ENCODE measurements around the gene UNG. TPM values are rescaled to one million over a fixed set of nuclear protein-coding genes. Genes with fewer than 3 reads are reported as not detected.

UNG gene
- total and polyA plus RNA-seq, 2 of the 8 experiments (the other 6 are each of a cell fraction or from before 2014, with no cell fraction given): 71.6 to 163 TPM

- H3K4me3 ChIP-seq (ENCODE audit: extremely low read depth in 1 of 4, insufficient read depth in 2 of 4, low read depth in 3 of 4, low read length in 4 of 4): peak overlapping the region; percentile 63 to 89 (median 72); a peak in 7 of 8 replicates
- H3K9ac ChIP-seq (replicated peaks in 1 of 4; ENCODE audit: extremely low read depth in 1 of 4, low read depth in 3 of 4, low read length in 3 of 4): peak overlapping the region in 3 of 4 experiments; percentile 19 to 54 (median 48); a peak in 4 of 7 replicates
- POLR2A ChIA-PET (ENCODE audit: partially characterized antibody): interaction anchor here (1.0 to 1.2 kb wide), 2 partner anchors 10 to 14 kb away, joined by 3 to 4 read pairs; no protein-coding TSS in a partner anchor
- peaks cover 0 to 5% of the 10 kb centered on the region in 2 experiments for H4K20me1 ChIP-seq (replicated peaks in 1 of 2; ENCODE audit: control insufficient read depth in 1 of 2, insufficient read depth in 2 of 2, low read length in 2 of 2)
- peak overlapping the region; percentile 15; the same call in 1 of the 2 replicates for H3K18ac ChIP-seq (ENCODE audit: extremely low read depth, low read length)
- H3K79me2 ChIP-seq (ENCODE audit: control insufficient read depth in 1 of 2, insufficient read depth in 2 of 2, low read length in 2 of 2): peaks cover 0 to 29% of the 10 kb centered on the region in 2 experiments; a peak in 2 of 4 replicates
- no peak overlapping the region for H3K4ac ChIP-seq (replicated peaks; ENCODE audit: insufficient read length, low read depth, low read length)
- H2BK20ac ChIP-seq (ENCODE audit: low read length): no peak overlapping the region
- peaks cover 0 to 8% (median 5%) of the 10 kb centered on the region in 4 experiments; a peak in 5 of 7 replicates for H3K27me3 ChIP-seq (replicated peaks in 1 of 4; ENCODE audit: control insufficient read depth in 3 of 4, extremely low read depth in 1 of 4, insufficient read depth in 3 of 4, low read length in 3 of 4)
- 42% methylated on average over 11 of the region's 11 CpGs; no CpG with 5 or more reads in 1 of the 2 experiments for WGBS, 2 experiments (ENCODE audit: extremely low coverage in 1 of 2, insufficient coverage in 1 of 2, insufficient read length in 1 of 2, insufficient replicate concordance in 2 of 2, low coverage in 1 of 2, low lambda C conversion rate in 2 of 2, missing lambda C conversion rate in 1 of 2)
- H3K9me3 ChIP-seq (ENCODE audit: insufficient read depth in 2 of 2, low read depth in 1 of 2, low read length in 1 of 2): no peaks in the 10 kb centered on the region
- DNase-seq (ENCODE audit: low read depth in 1 of 2, low spot score in 2 of 2): no peak
- no peak overlapping the region for H2BK12ac ChIP-seq (ENCODE audit: low read depth, low read length)
- H3K27ac ChIP-seq (ENCODE audit: low read depth, low read length): no peak overlapping the region
- peak overlapping the region; percentile 25 for H4K91ac ChIP-seq (replicated peaks; ENCODE audit: insufficient read length, low read length)
- peaks cover 15 to 32% (median 25%) of the 10 kb centered on the region in 4 experiments; a peak in 7 of 8 replicates for H3K36me3 ChIP-seq (ENCODE audit: control insufficient read depth in 2 of 4, insufficient read depth in 4 of 4, low read length in 3 of 4)
- H2BK5ac ChIP-seq (ENCODE audit: low read depth, low read length): 0 out of 2 replicates have a peak overlapping the region, but pooled peaks have one; percentile 35
- no peak overlapping the region for H2BK120ac ChIP-seq (replicated peaks; ENCODE audit: low read depth, low read length)
- no peak overlapping the region for H2BK15ac ChIP-seq (ENCODE audit: low read length)
- H3K23me2 ChIP-seq (ENCODE audit: low read depth, low read length): peaks cover 9% of the 10 kb centered on the region
- H3K79me1 ChIP-seq (ENCODE audit: low read depth, low read length): no peaks in the 10 kb centered on the region; the same call in 1 of the 2 replicates
- no peak overlapping the region for H3K14ac ChIP-seq (ENCODE audit: insufficient read length)
- H3K4me2 ChIP-seq (ENCODE audit: insufficient read depth in 1 of 2, low read depth in 2 of 2, low read length in 2 of 2): peak overlapping the region; percentile 55 to 57
- no peak overlapping the region for H3K56ac ChIP-seq (replicated peaks; ENCODE audit: insufficient read length, low read depth, low read length)
- peaks cover 0 to 7% (median 2%) of the 10 kb centered on the region in 4 experiments; a peak in 3 of 7 replicates for H3K4me1 ChIP-seq (replicated peaks in 1 of 4; ENCODE audit: control insufficient read depth in 3 of 4, insufficient read depth in 4 of 4, low read length in 3 of 4)
- no peak overlapping the region for H2AK5ac ChIP-seq (ENCODE audit: low read depth, low read length)
- H4K8ac ChIP-seq (ENCODE audit: extremely low read depth, insufficient read depth, low read length): peak overlapping the region; percentile 45; the same call in 1 of the 2 replicates
- CTCF ChIA-PET (ENCODE audit: partially characterized antibody): interaction anchor here (0.6 kb wide), 1 partner anchor 160 kb away, joined by 4 read pairs; no protein-coding TSS in a partner anchor
- TF ChIP-seq SIRT6 (IDR thresholded peaks at IDR 0.05; ENCODE audit: low read length) (no peak), JUN (IDR thresholded peaks at IDR 0.05; ENCODE audit: low read depth, low read length) (no peak), BCL11A (IDR thresholded peaks at IDR 0.05; ENCODE audit: low read depth in 2 of 2, low read length in 2 of 2) (no peak), SRF (IDR thresholded peaks at IDR 0.05; ENCODE audit: low read depth, low read length) (no peak), POLR2AphosphoS5 (IDR thresholded peaks at IDR 0.05; ENCODE audit: low read depth, low read length) (no peak), KDM1A (IDR thresholded peaks at IDR 0.05; ENCODE audit: borderline replicate concordance, low read length) (peak; percentile 78; the same call in 1 of the 2 replicates), GTF2F1 (IDR thresholded peaks at IDR 0.05; ENCODE audit: borderline replicate concordance, low read depth, low read length) (no peak)
- peak overlapping the region; percentile 75 for H4K5ac ChIP-seq (ENCODE audit: insufficient read length, low read depth, low read length)
- H2AFZ ChIP-seq (ENCODE audit: low read length): no peak overlapping the region
- FAIRE-seq: no peak
- no peak overlapping the region for H3K23ac ChIP-seq (ENCODE audit: insufficient read length)
Measured at GRCh38 chr12:109097140-109097434, 310 bp upstream of the UNG start.
